ENCODE results near the gene GSDME. TPM values are rescaled to one million over a fixed set of nuclear protein-coding genes. Genes with fewer than 3 reads are reported as not detected.

The GSDME gene
- total RNA-seq, 2 experiments from 2014 or later, result 6.8 to 6.9 TPM

DNA sequence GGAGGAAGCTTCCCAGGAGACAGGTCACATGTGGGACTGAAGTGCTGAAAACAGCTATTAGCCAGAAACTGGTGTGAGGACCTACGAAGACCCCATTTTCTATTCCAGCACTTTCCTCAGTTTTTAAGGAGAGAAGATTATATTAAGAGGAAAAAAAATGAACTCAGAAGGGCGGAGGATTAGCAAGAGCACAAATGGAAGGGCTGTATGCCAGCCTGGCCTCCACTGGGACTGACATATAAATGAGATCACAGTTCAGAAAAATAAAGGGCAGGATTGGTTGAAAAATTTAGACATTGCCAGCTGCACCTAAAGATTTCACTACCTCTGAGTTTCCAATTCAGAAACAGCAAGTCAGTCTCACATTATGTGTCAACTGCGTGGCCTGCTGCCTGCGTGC is 53.0 kb downstream of the GSDME start:
- no peaks in the 10 kb centered on the region for H3K4me1 Mint-ChIP-seq (ENCODE audit: low read depth)
- DNase-seq, result no peak
- CTCF ChIA-PET, result interaction anchor here (0.6 kb wide), 1 partner anchor 183 kb away, joined by 3 read pairs; no protein-coding TSS in a partner anchor
- H3K9me3 Mint-ChIP-seq, result no peaks in the 10 kb centered on the region
- no peak overlapping the region for H3K4me3 Mint-ChIP-seq
- H3K27me3 Mint-ChIP-seq (ENCODE audit: low read depth), result no peaks in the 10 kb centered on the region
- H3K36me3 Mint-ChIP-seq (ENCODE audit: low read depth), result peaks cover 3% of the 10 kb centered on the region
- intact Hi-C loops (cut with micrococcal nuclease), result no loop called here
- H3K27ac Mint-ChIP-seq, result no peak overlapping the region

DNA sequence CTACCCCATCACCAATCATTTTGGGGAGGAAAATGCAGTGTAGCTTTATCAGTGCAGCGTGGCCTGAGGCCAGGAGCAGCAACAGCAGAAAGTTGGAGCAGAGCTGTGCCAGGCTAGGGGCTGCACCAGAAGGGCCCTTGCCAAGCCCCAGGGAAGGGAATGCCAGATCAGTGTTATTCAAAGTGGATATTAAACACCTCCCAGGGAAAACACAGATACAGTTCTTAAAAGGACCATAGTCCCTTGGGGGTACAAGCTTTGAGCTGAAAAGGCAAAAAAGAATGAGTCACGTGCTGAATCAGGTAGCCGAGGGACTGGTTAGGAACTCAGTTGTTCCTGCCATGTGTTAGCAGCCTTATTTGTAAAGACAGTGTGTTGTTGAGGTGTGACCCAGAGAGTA is 54.0 kb downstream of the GSDME start:
- H3K36me3 Mint-ChIP-seq (ENCODE audit: low read depth), result peaks cover 4% of the 10 kb centered on the region
- intact Hi-C loops (cut with micrococcal nuclease), result no loop called here
- H3K4me1 Mint-ChIP-seq (ENCODE audit: low read depth), result no peaks in the 10 kb centered on the region
- no peak for DNase-seq
- CTCF ChIA-PET, result no interaction called here
- H3K27ac Mint-ChIP-seq, result no peak overlapping the region
- H3K27me3 Mint-ChIP-seq (ENCODE audit: low read depth), result no peaks in the 10 kb centered on the region
- no peaks in the 10 kb centered on the region for H3K9me3 Mint-ChIP-seq
- H3K4me3 Mint-ChIP-seq, result no peak overlapping the region

DNA sequence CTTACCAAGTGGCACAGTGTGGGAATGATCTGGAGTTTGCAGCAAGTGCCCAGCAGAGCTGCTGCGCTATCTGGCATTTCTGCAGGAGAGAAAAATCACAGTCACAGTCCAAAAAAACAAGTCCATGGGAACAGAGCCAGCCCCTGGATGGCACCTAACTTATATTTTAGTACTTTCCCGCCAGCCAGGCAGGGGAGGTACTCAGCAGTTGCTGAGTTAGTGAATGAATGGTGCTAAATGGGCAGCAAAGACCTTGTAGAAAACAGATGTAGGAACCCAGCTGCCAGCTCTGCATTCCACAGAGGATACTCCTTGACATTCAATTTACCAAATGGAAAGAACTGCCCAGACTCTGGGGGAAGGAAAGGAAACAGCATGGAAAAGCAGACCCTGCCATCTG is 54.5 kb downstream of the GSDME start:
- CTCF ChIA-PET, result no interaction called here
- DNase-seq, result no peak
- no peaks in the 10 kb centered on the region for H3K9me3 Mint-ChIP-seq
- H3K27ac Mint-ChIP-seq, result no peak overlapping the region
- H3K27me3 Mint-ChIP-seq (ENCODE audit: low read depth), result no peaks in the 10 kb centered on the region
- intact Hi-C loops (cut with micrococcal nuclease), result no loop called here
- peaks cover 5% of the 10 kb centered on the region for H3K36me3 Mint-ChIP-seq (ENCODE audit: low read depth)
- no peak overlapping the region for H3K4me3 Mint-ChIP-seq
- no peaks in the 10 kb centered on the region for H3K4me1 Mint-ChIP-seq (ENCODE audit: low read depth)

DNA sequence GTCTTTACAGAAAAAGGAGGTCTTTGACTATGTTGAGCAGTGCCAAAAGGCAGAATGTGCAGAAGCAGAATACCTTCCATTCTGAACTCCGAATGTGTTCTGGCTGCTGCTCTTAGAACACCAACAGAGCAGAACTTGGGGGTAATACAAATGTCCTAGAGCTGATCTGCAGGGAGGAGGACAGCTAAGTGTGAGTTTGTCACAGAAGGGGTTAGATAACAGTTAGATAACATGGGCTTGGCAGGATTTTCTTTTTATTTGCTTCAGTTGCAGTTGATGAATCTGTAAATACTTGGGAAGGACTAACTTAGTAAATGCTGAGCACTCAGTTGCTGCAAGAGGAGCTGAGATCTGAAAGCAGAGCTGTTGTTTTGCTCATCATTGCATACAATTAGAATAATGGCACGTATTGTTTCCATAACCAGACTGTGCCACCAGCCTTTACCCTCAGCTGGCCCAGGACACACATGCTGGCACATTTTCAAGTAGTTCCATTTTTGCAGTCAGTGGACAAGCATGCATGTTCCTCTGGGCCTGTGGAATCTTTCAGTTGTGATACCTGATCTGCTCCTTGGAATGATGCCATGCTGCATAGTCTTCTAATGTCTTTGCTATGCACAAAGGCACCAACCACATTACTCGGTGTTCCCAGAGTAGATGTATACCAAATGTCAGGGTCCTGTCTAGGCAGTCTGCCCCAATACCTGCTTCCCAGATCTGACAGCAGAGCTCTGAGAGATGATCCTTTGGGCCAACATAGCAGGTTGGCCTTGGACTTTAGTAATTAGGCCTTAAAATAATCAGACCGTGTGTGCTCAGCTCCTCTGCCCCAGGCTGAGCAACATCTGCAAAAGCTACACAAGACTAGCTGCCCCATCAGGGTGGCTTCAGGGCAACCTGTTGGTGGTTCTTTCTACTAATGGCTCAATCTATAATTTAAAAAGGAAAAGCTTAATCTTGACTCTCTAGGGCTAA is 55.7 kb downstream of the GSDME start:
- no peak overlapping the region for H3K27ac Mint-ChIP-seq
- no peaks in the 10 kb centered on the region for H3K9me3 Mint-ChIP-seq
- DNase-seq, result no peak
- H3K4me1 Mint-ChIP-seq (ENCODE audit: low read depth), result no peaks in the 10 kb centered on the region
- no peak overlapping the region for H3K4me3 Mint-ChIP-seq
- intact Hi-C loops (cut with micrococcal nuclease), result no loop called here
- peaks cover 7% of the 10 kb centered on the region for H3K36me3 Mint-ChIP-seq (ENCODE audit: low read depth)
- H3K27me3 Mint-ChIP-seq (ENCODE audit: low read depth), result no peaks in the 10 kb centered on the region
- CTCF ChIA-PET, result interaction anchor here (0.6 to 1.2 kb wide), 2 partner anchors 14 to 23 kb away, joined by 3 read pairs; no protein-coding TSS in a partner anchor

DNA sequence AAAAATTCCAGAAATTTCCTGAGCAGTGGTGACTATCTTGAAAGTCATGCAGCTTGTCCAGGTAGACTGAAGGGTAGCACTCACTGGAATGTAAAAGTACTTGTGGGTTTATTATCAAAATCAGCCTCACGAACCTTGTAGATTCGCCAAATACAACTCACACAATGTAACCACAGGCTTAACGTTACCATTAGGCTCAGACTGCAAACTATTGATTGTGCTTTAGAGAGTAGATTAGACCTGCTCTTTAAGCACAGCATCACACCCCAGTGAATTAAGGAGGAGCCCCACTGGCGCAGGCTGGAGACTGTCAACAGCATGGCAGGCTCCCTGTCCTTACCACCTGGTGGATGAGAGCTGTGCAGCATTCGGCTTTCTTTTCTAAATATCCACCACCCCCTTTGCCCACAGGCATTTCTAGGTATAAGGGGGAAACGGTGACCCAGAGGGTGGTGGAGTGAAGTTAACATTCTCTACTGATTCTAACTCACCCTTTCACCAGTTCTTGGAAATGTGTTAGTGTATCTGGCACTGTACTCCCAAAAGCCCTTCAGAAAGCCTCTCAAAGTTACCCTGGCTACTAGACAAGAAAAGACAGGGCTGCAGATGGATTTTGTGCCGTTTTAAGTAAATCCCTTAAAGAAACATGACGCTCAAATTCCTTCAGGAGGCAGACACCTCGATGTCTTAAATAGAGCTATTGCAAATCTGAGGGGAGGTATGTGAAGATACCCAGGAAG is 56.6 kb downstream of the GSDME start:
- H3K36me3 Mint-ChIP-seq (ENCODE audit: low read depth), result peaks cover 12% of the 10 kb centered on the region
- no peak for DNase-seq
- H3K9me3 Mint-ChIP-seq, result no peaks in the 10 kb centered on the region
- no peak overlapping the region for H3K4me3 Mint-ChIP-seq
- H3K4me1 Mint-ChIP-seq (ENCODE audit: low read depth), result no peaks in the 10 kb centered on the region
- no peaks in the 10 kb centered on the region for H3K27me3 Mint-ChIP-seq (ENCODE audit: low read depth)
- intact Hi-C loops (cut with micrococcal nuclease), result no loop called here
- CTCF ChIA-PET, result interaction anchor here (0.6 kb wide), 1 partner anchor 24 kb away, joined by 3 read pairs; no protein-coding TSS in a partner anchor
- no peak overlapping the region for H3K27ac Mint-ChIP-seq

DNA sequence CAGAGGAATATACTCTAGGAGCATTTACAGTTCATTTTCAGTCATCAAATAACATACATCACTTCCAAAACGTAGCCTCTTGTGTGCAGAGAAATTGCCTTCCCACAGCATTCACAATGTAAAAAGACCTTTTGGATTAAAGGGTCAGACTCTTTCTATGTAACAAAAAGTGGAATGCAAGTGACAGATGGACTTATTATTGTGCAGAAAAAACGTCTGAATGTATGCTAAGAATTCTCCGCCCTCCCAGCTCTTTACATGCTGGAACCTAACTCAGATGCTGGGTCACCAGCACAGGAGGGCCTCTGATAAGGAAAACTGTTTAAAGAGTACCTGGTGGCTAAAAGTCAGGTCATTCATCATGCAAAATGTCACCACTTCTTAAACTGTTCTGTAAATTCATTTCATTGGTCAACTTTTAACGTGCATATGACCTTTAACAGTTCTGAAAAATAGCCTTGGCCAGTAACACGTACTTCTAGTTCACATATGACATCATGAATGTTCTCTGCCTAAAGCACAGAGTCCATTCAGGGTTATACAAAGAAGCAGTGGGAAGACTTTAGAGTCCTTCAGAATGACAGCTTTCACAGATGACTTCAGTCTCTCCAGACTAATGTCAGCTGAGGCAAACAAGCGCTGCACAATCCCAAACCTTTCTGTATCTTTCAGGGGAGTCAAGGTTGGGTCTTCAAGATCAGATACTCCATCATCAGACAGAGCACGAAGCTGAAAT is 58.6 kb downstream of the GSDME start:
- no peak overlapping the region for H3K4me3 Mint-ChIP-seq
- H3K36me3 Mint-ChIP-seq (ENCODE audit: low read depth), result peaks cover 21% of the 10 kb centered on the region
- H3K27ac Mint-ChIP-seq, result no peak overlapping the region
- no peaks in the 10 kb centered on the region for H3K9me3 Mint-ChIP-seq
- no peaks in the 10 kb centered on the region for H3K27me3 Mint-ChIP-seq (ENCODE audit: low read depth)
- intact Hi-C loops (cut with micrococcal nuclease), result no loop called here
- CTCF ChIA-PET, result interaction anchor here (0.7 kb wide), 1 partner anchor 410 kb away, joined by 3 read pairs; no protein-coding TSS in a partner anchor
- no peaks in the 10 kb centered on the region for H3K4me1 Mint-ChIP-seq (ENCODE audit: low read depth)
- DNase-seq, result no peak

DNA sequence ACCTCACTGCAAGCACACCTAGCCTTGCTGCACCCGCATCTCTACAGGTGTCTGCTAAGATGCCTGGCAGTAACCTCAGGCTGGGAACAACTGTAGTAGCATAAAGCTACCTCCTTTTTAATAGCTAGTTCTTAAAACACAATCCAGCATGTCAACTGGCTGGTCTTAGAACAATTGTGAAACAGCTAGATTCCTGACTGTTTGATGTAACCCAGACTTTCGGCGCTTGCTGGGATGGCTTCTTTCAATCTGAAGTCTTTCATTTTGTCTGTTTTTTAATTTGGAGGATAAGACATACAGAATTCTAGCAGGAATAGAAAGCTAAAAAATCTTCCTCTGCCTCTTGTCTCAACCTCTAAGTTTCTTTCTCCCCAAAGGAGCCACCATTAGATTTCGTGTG is 59.8 kb downstream of the GSDME start:
- H3K9me3 Mint-ChIP-seq, result no peaks in the 10 kb centered on the region
- no peak overlapping the region for H3K4me3 Mint-ChIP-seq
- H3K36me3 Mint-ChIP-seq (ENCODE audit: low read depth), result peaks cover 30% of the 10 kb centered on the region
- CTCF ChIA-PET, result no interaction called here
- no peak for DNase-seq
- intact Hi-C loops (cut with micrococcal nuclease), result no loop called here
- no peaks in the 10 kb centered on the region for H3K27me3 Mint-ChIP-seq (ENCODE audit: low read depth)
- H3K27ac Mint-ChIP-seq, result no peak overlapping the region
- H3K4me1 Mint-ChIP-seq (ENCODE audit: low read depth), result no peaks in the 10 kb centered on the region

DNA sequence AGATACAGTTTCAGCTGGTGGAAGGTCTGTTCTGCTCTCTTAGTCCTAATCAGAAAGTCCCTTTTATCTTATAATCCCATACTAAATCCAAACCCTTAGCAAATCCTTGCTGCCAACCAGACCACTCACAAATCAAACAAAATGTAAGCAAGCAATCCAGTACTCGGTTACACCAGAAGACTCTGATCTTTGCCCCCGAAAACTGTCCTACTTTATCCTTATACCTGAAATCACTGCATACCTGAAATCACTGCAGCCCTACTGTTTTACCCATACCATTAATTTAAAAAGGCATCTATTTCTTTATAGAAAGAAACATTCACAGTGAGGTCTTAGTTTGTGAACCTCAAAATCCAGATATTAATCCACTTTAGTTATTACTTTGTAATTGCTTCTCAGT is 64.7 kb downstream of the GSDME start:
- no peaks in the 10 kb centered on the region for H3K27me3 Mint-ChIP-seq (ENCODE audit: low read depth)
- H3K4me1 Mint-ChIP-seq (ENCODE audit: low read depth), result no peaks in the 10 kb centered on the region
- no peak overlapping the region for H3K4me3 Mint-ChIP-seq
- peaks cover 36% of the 10 kb centered on the region for H3K36me3 Mint-ChIP-seq (ENCODE audit: low read depth)
- H3K9me3 Mint-ChIP-seq, result no peaks in the 10 kb centered on the region
- CTCF ChIA-PET, result no interaction called here
- intact Hi-C loops (cut with micrococcal nuclease), result no loop called here
- no peak overlapping the region for H3K27ac Mint-ChIP-seq
- no peak for DNase-seq

DNA sequence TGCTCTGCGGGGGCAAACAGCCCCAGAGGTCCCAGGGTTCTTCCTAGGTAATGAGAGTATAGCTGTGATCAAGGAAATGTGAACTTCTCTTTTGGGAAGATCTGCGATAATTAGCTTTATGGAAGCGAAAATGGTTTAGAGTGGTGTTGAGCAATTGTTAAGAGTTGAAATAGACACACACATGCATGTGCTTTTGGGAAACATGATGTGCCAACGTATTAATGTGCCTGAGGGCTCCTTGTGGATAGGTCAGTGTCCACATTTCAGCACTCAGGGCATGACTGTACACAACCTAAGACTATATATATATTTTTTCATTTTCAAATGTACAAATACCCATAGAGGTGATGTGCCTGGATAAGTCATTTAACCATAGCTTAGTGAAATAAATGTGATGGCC is 67.0 kb downstream of the GSDME start:
- no peak for DNase-seq
- Mint-ChIP-seq H3K9me3 (no peaks in the 10 kb centered on the region), H3K36me3 (ENCODE audit: low read depth) (peaks cover 42% of the 10 kb centered on the region), H3K27ac (no peak overlapping the region), H3K4me1 (ENCODE audit: low read depth) (no peaks in the 10 kb centered on the region), H3K27me3 (ENCODE audit: low read depth) (no peaks in the 10 kb centered on the region), H3K4me3 (no peak overlapping the region)
- CTCF ChIA-PET, result no interaction called here
- intact Hi-C loops (cut with micrococcal nuclease), result no loop called here

DNA sequence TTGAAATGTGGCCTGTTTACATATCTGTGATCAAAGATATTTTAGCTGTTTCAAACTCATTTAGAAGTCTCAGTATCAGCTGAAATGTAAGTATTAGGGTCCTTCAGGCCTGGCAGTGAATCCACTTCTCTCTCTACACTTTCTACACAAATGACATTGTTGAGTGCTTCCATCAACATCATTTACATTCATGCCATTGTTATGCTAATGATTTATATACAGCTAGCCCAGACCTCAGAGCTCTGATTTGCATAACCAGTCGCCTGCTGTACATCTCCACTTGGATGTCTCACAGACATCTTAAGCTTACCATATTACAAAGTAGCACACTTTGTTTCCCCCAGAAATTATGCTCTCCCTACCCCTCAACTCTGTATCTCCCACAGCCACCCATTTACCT is 71.6 kb downstream of the GSDME start:
- H3K9me3 Mint-ChIP-seq, result no peaks in the 10 kb centered on the region
- H3K4me3 Mint-ChIP-seq, result no peak overlapping the region
- no peak overlapping the region for H3K27ac Mint-ChIP-seq
- intact Hi-C loops (cut with micrococcal nuclease), result no loop called here
- CTCF ChIA-PET, result interaction anchor here (0.8 to 1.1 kb wide), 2 partner anchors 20 to 110 kb away, joined by 4 to 8 read pairs; no protein-coding TSS in a partner anchor
- no peak for DNase-seq
- H3K4me1 Mint-ChIP-seq (ENCODE audit: low read depth), result no peaks in the 10 kb centered on the region
- no peaks in the 10 kb centered on the region for H3K27me3 Mint-ChIP-seq (ENCODE audit: low read depth)
- H3K36me3 Mint-ChIP-seq (ENCODE audit: low read depth), result peaks cover 43% of the 10 kb centered on the region

DNA sequence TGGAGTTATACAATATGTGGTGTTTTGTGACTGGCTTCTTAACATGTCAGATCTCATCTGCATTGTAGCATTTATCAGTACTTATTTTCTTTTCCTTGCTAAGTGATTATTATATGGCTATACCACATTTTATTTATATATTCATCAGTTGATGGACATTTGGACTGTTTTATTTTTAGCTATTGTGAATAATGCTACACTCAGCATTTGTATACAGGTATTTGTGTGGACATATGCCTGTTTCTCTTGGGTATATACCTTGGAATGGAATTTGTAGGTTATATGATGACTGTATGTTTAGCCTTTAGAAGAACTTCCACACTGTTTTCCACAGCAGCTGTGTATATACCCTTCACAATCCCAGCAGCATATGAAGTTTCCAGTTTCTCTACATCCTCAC is 86.5 kb downstream of the GSDME start:
- no peaks in the 10 kb centered on the region for H3K27me3 Mint-ChIP-seq (ENCODE audit: low read depth)
- intact Hi-C loops (cut with micrococcal nuclease), result no loop called here
- no peak overlapping the region for H3K4me3 Mint-ChIP-seq
- peaks cover 4% of the 10 kb centered on the region for H3K4me1 Mint-ChIP-seq (ENCODE audit: low read depth)
- no peaks in the 10 kb centered on the region for H3K9me3 Mint-ChIP-seq
- no peak overlapping the region for H3K27ac Mint-ChIP-seq
- CTCF ChIA-PET, result no interaction called here
- H3K36me3 Mint-ChIP-seq (ENCODE audit: low read depth), result peaks cover 16% of the 10 kb centered on the region
- no peak for DNase-seq

DNA sequence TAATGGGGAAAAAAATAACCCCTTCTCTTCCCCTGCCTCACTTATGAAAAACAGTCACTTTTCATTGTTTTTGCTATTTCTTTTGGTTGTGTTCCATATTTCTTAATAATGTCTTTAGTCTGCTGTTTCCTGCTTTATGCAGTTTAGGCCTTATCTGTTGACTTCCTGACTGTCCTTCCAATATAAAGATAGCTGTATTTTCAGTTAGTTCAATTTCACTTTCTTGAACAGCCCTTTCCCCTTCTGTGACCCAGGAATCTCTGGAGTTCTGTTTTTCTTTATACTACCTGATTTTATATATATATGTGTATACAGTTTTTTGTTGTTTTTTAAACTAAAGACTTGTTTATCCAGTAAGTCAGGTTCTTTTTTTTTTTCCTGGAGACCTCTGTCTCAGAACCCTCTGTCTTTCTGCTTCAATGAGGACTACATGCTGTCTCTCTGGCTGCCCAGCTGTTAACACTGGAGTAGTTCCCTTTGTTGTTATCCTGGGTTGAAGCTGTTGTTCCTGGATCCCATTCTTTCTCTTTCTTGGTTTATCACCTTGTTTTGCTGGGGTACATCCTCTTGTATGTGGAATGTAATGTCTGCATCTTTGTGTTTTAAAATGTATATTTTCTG is 87.2 kb downstream of the GSDME start:
- no peak for DNase-seq
- intact Hi-C loops (cut with micrococcal nuclease), result loop anchor here (5.0 to 10.0 kb wide), 4 partner anchors 195 to 1125 kb away; partner anchors contain the start of gene STK31
- no peaks in the 10 kb centered on the region for H3K27me3 Mint-ChIP-seq (ENCODE audit: low read depth)
- no peaks in the 10 kb centered on the region for H3K9me3 Mint-ChIP-seq
- CTCF ChIA-PET, result no interaction called here
- H3K36me3 Mint-ChIP-seq (ENCODE audit: low read depth), result peaks cover 20% of the 10 kb centered on the region
- no peak overlapping the region for H3K27ac Mint-ChIP-seq
- H3K4me3 Mint-ChIP-seq, result no peak overlapping the region
- H3K4me1 Mint-ChIP-seq (ENCODE audit: low read depth), result peaks cover 4% of the 10 kb centered on the region

All from activated naive CD4-positive, alpha-beta T cell treated with anti-CD3 and anti-CD28 coated beads for 36 hours (primary cell).